Measurements from ENCODE around the gene CNTLN. TPM values are rescaled to one million over a fixed set of nuclear protein-coding genes. Genes with fewer than 3 reads are reported as not detected.

The CNTLN gene
- total RNA-seq, 1 experiment from 2014 or later: 5.1 TPM

DNA sequence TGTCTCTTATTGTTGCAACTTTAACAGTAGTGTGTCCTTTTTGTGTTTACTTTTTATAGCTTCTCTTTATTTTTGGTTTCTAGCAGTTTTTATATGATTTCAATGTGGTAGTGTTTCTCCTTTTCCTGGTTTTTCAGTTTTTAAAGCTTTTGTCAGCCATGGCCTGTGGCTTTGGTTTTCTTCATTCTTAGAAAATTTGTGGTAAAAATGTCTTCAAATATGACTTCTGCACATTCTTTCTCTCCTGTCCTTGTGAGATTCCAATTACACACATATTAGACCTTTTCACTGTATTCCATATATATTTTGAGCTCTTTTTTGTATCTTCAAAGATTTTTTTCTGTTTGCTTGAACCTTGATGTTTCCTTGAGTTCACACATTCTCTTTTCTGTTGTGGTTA is 180.5 kb downstream of the CNTLN start:
- H3K4me1 ChIP-seq (ENCODE audit: control insufficient read depth in 1 of 2, insufficient read depth in 2 of 2, low read length in 2 of 2): no peaks in the 10 kb centered on the region
- no peaks in the 10 kb centered on the region for H3K27me3 ChIP-seq (ENCODE audit: insufficient read depth, low read length)
- H3K36me3 ChIP-seq (ENCODE audit: control insufficient read depth in 1 of 2, insufficient read depth in 2 of 2, low read length in 2 of 2): no peaks in the 10 kb centered on the region
- no peaks in the 10 kb centered on the region for H4K20me1 ChIP-seq (ENCODE audit: insufficient read depth)
- ChIA-PET CTCF (no interaction called here), POLR2A (no interaction called here), RAD21 (ENCODE audit: low non-redundant PET in 1 of 2, low total read pairs in 2 of 2, uncharacterized antibody in 2 of 2, unreplicated experiment in 2 of 2) (no interaction called here)
- no peak overlapping the region for H3K4me2 ChIP-seq (ENCODE audit: low read length)
- no peaks in the 10 kb centered on the region for H3K9me2 ChIP-seq (ENCODE audit: insufficient read depth)
- DNase-seq (ENCODE audit: low read depth, low spot score) (no peak), ATAC-seq (no peak)
- no peaks in the 10 kb centered on the region; a peak in 1 of 4 replicates for H3K9me3 ChIP-seq (ENCODE audit: control insufficient read depth in 1 of 2, insufficient read depth in 1 of 2, low read depth in 1 of 2, low read length in 2 of 2)
- intact Hi-C loops (cut with micrococcal nuclease): no loop called here
- no peak for TF ChIP-seq YY1 (IDR thresholded peaks at IDR 0.05; ENCODE audit: extremely low read depth, insufficient replicate concordance, low read depth, low read length)
- TF ChIP-seq, protein P1, sequence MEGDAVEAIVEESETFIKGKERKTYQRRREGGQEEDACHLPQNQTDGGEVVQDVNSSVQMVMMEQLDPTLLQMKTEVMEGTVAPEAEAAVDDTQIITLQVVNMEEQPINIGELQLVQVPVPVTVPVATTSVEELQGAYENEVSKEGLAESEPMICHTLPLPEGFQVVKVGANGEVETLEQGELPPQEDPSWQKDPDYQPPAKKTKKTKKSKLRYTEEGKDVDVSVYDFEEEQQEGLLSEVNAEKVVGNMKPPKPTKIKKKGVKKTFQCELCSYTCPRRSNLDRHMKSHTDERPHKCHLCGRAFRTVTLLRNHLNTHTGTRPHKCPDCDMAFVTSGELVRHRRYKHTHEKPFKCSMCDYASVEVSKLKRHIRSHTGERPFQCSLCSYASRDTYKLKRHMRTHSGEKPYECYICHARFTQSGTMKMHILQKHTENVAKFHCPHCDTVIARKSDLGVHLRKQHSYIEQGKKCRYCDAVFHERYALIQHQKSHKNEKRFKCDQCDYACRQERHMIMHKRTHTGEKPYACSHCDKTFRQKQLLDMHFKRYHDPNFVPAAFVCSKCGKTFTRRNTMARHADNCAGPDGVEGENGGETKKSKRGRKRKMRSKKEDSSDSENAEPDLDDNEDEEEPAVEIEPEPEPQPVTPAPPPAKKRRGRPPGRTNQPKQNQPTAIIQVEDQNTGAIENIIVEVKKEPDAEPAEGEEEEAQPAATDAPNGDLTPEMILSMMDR (IDR thresholded peaks at IDR 0.05 in 2 of 3, conservative IDR thresholded peaks at IDR 0.05 in 1 of 3; ENCODE audit: borderline replicate concordance in 1 of 3, insufficient read depth in 1 of 3, low read depth in 2 of 3, low read length in 2 of 3): no peak
- TF ChIP-seq, protein P2, sequence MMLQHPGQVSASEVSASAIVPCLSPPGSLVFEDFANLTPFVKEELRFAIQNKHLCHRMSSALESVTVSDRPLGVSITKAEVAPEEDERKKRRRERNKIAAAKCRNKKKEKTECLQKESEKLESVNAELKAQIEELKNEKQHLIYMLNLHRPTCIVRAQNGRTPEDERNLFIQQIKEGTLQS (IDR thresholded peaks at IDR 0.05): no peak
- no peak for TF ChIP-seq CEBPB (IDR thresholded peaks at IDR 0.05; ENCODE audit: low read depth)
- no peak for TF ChIP-seq EGR1 (IDR thresholded peaks at IDR 0.05; ENCODE audit: low read depth)
- TF ChIP-seq SRF (IDR thresholded peaks at IDR 0.05; ENCODE audit: low read depth): no peak
- TF ChIP-seq EZH2 (IDR thresholded peaks at IDR 0.05): no peak
- TF ChIP-seq, protein P3, sequence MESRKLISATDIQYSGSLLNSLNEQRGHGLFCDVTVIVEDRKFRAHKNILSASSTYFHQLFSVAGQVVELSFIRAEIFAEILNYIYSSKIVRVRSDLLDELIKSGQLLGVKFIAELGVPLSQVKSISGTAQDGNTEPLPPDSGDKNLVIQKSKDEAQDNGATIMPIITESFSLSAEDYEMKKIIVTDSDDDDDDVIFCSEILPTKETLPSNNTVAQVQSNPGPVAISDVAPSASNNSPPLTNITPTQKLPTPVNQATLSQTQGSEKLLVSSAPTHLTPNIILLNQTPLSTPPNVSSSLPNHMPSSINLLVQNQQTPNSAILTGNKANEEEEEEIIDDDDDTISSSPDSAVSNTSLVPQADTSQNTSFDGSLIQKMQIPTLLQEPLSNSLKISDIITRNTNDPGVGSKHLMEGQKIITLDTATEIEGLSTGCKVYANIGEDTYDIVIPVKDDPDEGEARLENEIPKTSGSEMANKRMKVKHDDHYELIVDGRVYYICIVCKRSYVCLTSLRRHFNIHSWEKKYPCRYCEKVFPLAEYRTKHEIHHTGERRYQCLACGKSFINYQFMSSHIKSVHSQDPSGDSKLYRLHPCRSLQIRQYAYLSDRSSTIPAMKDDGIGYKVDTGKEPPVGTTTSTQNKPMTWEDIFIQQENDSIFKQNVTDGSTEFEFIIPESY (IDR thresholded peaks at IDR 0.05; ENCODE audit: extremely low read depth, insufficient replicate concordance, low read length): no peak
- TF ChIP-seq TCF7L2 (IDR thresholded peaks at IDR 0.05; ENCODE audit: borderline replicate concordance, extremely low read depth, insufficient read depth, insufficient read length): no peak
- TF ChIP-seq, protein P4, sequence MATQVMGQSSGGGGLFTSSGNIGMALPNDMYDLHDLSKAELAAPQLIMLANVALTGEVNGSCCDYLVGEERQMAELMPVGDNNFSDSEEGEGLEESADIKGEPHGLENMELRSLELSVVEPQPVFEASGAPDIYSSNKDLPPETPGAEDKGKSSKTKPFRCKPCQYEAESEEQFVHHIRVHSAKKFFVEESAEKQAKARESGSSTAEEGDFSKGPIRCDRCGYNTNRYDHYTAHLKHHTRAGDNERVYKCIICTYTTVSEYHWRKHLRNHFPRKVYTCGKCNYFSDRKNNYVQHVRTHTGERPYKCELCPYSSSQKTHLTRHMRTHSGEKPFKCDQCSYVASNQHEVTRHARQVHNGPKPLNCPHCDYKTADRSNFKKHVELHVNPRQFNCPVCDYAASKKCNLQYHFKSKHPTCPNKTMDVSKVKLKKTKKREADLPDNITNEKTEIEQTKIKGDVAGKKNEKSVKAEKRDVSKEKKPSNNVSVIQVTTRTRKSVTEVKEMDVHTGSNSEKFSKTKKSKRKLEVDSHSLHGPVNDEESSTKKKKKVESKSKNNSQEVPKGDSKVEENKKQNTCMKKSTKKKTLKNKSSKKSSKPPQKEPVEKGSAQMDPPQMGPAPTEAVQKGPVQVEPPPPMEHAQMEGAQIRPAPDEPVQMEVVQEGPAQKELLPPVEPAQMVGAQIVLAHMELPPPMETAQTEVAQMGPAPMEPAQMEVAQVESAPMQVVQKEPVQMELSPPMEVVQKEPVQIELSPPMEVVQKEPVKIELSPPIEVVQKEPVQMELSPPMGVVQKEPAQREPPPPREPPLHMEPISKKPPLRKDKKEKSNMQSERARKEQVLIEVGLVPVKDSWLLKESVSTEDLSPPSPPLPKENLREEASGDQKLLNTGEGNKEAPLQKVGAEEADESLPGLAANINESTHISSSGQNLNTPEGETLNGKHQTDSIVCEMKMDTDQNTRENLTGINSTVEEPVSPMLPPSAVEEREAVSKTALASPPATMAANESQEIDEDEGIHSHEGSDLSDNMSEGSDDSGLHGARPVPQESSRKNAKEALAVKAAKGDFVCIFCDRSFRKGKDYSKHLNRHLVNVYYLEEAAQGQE (IDR thresholded peaks at IDR 0.05; ENCODE audit: low read depth): no peak
- no peak for TF ChIP-seq POLR2AphosphoS5 (IDR thresholded peaks at IDR 0.05; ENCODE audit: low read depth, low read length)
- no peak for TF ChIP-seq POLR2A (IDR thresholded peaks at IDR 0.05; ENCODE audit: borderline replicate concordance, extremely low read depth, insufficient read depth, insufficient read length)
- no peak for TF ChIP-seq RAD21 (IDR thresholded peaks at IDR 0.05; ENCODE audit: low read depth)
- no peak for TF ChIP-seq ELF1 (IDR thresholded peaks at IDR 0.05; ENCODE audit: borderline replicate concordance, low read depth)
- TF ChIP-seq CBX3 (IDR thresholded peaks at IDR 0.05; ENCODE audit: low read depth): no peak
- TF ChIP-seq ZNF274 (IDR thresholded peaks at IDR 0.05; ENCODE audit: low read depth, low read length): no peak
- TF ChIP-seq ZFX (IDR thresholded peaks at IDR 0.05): no peak
- TF ChIP-seq EZH2phosphoT487 (IDR thresholded peaks at IDR 0.05; ENCODE audit: borderline replicate concordance): no peak
- no peak for TF ChIP-seq FOSL1 (IDR thresholded peaks at IDR 0.05; ENCODE audit: low read depth)
- no peak for TF ChIP-seq SP1 (IDR thresholded peaks at IDR 0.05; ENCODE audit: low read depth)
- no peak overlapping the region for H3K27ac ChIP-seq (ENCODE audit: low read depth, low read length)
- no peak overlapping the region for H3K4me3 ChIP-seq (replicated peaks in 1 of 2; ENCODE audit: low read depth in 1 of 2, low read length in 2 of 2)
- H3K9ac ChIP-seq (ENCODE audit: low read length): no peak overlapping the region
- no peak overlapping the region for H2AFZ ChIP-seq (ENCODE audit: low read depth, low read length, poor library complexity, severe bottlenecking)
- no TSS peak for BruUV-seq (replicated peaks)
- no peaks in the 10 kb centered on the region for H3K79me2 ChIP-seq (ENCODE audit: insufficient read depth, low read length)

Measured in HCT116 (cell line).